Large intestine (tissue), 3 donors: ENCODE data around the gene FGF14. TPM values are rescaled to one million over a fixed set of nuclear protein-coding genes. Genes with fewer than 3 reads are reported as not detected.
"Not testable (repeated sequence)": the region's sequence is repeated elsewhere in the genome, so short reads cannot be mapped to it uniquely, and the experiment has no call there.

Source experiments
- DNase-seq, 2 donors: peaks; one replicate each; pipeline versions ENCODE4 v3.0.0 to v3.0.0-alpha.2; 2013
- H3K27ac ChIP-seq: one replicate; pipeline ENCODE4 v1.5.1; 2013; ENCODE audit warnings: low read length
- H3K27me3 ChIP-seq: 2 replicates; pipeline ENCODE4 v1.6.1; 2013; ENCODE audit warnings: low read length; ENCODE audit not compliant: control insufficient read depth, insufficient read depth
- H3K36me3 ChIP-seq: 2 replicates; pipeline ENCODE4 v1.6.1; 2013; ENCODE audit warnings: low read length; ENCODE audit not compliant: control insufficient read depth, insufficient read depth
- H3K4me1 ChIP-seq: one replicate; pipeline ENCODE4 v1.6.1; 2013; ENCODE audit warnings: low read length; ENCODE audit not compliant: control insufficient read depth, insufficient read depth
- H3K4me3 ChIP-seq: one replicate; pipeline ENCODE4 v1.5.1; 2013; ENCODE audit warnings: low read length
- H3K9me3 ChIP-seq: one replicate; pipeline ENCODE4 v1.6.1; 2013; ENCODE audit warnings: mild to moderate bottlenecking, low read depth, low read length, moderate library complexity; ENCODE audit not compliant: control insufficient read depth
- WGBS: methylation state at CpG from one replicate; pipeline ENCODE4 v1.1.5; 2013; ENCODE audit warnings: low lambda C conversion rate; ENCODE audit not compliant: insufficient coverage; 5-methylcytosine and 5-hydroxymethylcytosine counted together
- polyA plus RNA-seq: library from polyadenylated mRNA; unstranded; fragments of 120-200 nt; gene quantifications from one replicate; pipeline ENCODE4 v1.2.1, GENCODE V29; 2013

Gene FGF14
- polyA plus RNA-seq, 1 donor: 2.1 TPM

DNA sequence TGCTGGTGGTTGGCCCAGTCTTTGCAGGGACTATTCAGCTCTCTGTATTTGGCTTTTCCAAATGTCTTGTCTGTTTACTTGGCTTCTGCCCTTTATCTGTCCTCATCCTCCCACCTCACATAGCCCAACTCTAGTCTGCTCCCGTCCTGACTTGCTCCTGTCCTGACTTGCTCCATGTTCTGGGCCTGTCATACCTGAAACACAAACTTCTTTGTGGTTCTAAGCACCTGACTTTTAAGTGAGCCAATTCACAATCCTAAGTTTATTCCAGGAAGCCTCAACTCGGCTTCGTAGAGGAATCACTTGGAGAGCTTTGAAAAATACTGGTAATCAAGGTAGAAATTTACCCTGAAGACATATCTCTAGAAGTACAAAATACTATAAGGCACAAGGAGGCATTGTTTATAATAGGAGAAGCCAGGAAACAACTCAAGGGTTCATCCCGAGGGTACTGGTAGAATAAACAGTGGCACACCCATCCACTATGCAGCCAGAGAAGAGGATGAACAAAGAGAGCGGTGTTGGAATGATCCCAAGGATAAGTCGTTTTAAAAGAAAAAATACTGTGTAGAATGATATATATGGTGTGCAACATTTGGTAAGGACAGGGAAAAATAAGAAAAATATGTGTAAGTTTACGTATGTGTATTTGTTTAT is 284.5 kb downstream of the FGF14 start:
- DNase-seq: no peak
- no peaks in the 10 kb centered on the region for H3K36me3 ChIP-seq
- H3K9me3 ChIP-seq: no peaks in the 10 kb centered on the region
- no peak overlapping the region for H3K27ac ChIP-seq
- 47% methylated on average over 5 of the region's 7 CpGs for WGBS
- H3K4me3 ChIP-seq: no peak overlapping the region
- H3K27me3 ChIP-seq: no peaks in the 10 kb centered on the region
- no peaks in the 10 kb centered on the region for H3K4me1 ChIP-seq

DNA sequence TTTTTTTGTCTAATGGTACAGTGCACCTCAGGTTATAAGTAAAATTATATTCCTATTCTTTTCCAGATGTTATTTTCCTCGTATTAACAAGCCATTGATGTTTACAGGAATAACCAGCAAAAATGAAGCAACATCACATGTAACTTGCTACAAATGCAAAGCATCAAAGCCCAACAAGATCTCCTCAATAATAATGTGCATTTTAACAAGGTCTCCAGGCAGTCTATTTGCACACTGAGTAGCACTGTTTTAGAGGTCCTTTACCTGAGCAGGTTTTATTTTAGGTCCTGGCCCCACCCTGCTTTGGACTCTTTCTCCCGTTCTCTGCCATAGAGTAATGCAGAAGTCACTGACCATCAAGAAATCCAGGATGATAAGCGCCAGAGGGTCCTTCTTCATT is 298.4 kb downstream of the FGF14 start:
- Histone ChIP-seq H3K36me3 (no peaks in the 10 kb centered on the region), H3K4me1 (no peaks in the 10 kb centered on the region), H3K27me3 (no peaks in the 10 kb centered on the region), H3K27ac (no peak overlapping the region), H3K4me3 (no peak overlapping the region), H3K9me3 (no peaks in the 10 kb centered on the region)
- DNase-seq: no peak
- 40% methylated on average over 1 of the region's 3 CpGs for WGBS

DNA sequence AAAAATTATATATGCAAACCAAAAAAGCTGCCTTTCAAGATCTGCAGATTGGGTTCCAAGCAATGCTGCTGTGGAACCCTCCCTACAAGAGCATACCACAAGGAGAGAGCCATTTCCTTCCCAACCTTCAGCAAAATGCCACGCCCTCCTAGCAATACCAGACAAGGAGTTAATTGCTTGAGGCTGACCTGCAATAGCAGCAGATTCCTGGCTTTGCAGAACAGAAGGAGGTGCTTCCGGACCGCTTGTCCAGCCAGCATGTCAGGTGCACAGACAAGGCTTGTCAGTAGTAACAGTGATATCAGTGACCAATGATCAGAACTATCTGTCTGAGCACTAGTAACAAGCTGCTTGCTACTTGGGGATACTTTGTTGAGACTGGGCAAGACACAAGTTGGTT is 301.6 kb downstream of the FGF14 start:
- no peak overlapping the region for H3K4me3 ChIP-seq
- H3K4me1 ChIP-seq: no peaks in the 10 kb centered on the region
- no peaks in the 10 kb centered on the region for H3K27me3 ChIP-seq
- H3K27ac ChIP-seq: no peak overlapping the region
- H3K9me3 ChIP-seq: no peaks in the 10 kb centered on the region
- H3K36me3 ChIP-seq: no peaks in the 10 kb centered on the region
- no CpG with 5 or more reads among the region's 3 CpGs for WGBS
- DNase-seq: no peak

DNA sequence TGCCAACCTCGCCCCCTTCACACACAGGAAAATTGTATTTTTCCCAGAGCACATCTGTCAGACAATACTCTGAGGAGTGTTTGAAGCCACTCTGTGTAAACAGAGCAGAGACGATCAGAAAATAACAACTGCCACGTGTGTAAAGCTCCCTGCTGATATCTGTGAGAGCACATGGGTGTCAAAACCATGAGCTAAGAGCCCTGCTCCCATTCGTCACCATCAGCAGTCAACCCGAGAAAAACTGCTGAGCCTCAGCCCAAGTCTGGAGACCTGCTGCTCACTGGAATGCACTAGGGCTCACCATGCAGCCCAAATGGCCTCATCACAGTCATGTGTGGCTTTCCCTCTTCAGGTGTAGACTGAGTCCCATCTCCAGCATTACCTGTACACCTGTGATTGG is 304.1 kb downstream of the FGF14 start:
- WGBS: no CpG with 5 or more reads among the region's 5 CpGs
- no peaks in the 10 kb centered on the region for H3K9me3 ChIP-seq
- no peaks in the 10 kb centered on the region for H3K27me3 ChIP-seq
- H3K4me3 ChIP-seq: no peak overlapping the region
- H3K36me3 ChIP-seq: no peaks in the 10 kb centered on the region
- DNase-seq: no peak
- no peaks in the 10 kb centered on the region for H3K4me1 ChIP-seq
- no peak overlapping the region for H3K27ac ChIP-seq

DNA sequence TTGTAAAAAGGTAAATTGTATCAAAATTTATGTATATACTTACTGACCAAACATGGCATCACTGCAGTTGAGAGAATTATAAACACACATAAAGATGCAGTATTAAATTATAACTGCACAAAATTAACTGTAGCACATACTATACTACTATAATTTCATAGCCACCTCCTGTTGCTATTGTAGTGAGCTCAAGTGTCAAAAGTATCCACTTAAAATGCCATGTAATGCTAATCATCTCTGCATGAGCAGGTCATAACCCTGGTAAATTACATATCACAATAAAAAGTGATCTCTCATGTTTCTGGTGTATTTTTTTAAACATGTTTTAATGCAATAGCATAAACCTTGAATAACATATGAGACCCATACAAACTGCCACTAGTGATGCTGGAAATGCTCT is 308.6 kb downstream of the FGF14 start:
- H3K4me1 ChIP-seq, H3K9me3 ChIP-seq, H3K36me3 ChIP-seq, H3K27me3 ChIP-seq, H3K4me3 ChIP-seq, DNase-seq, H3K27ac ChIP-seq: not testable (repeated sequence)

DNA sequence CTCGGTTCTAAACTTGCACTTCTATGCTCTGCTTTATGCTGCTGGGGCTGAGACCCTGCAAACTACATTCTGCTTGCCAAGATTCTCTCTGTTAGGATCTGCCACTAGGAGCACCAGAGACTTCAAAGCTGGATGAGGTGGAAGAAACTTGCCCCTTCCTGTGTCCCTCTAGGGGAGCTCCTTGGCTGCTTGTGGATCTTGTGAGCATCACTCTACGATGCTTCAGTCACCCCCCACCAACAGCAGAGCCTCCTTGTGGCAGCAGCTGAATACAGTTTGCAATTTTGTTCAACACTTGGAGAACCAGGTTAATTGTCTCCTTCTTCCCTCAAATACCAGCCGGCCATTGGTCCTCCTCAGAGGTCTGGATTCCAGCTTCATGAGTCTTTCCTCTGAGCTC is 310.6 kb downstream of the FGF14 start:
- no peak for DNase-seq
- Histone ChIP-seq H3K4me3 (no peak overlapping the region), H3K27me3 (no peaks in the 10 kb centered on the region), H3K9me3 (no peaks in the 10 kb centered on the region), H3K36me3 (no peaks in the 10 kb centered on the region), H3K4me1 (no peaks in the 10 kb centered on the region), H3K27ac (no peak overlapping the region)
- no CpG with 5 or more reads among the region's 3 CpGs for WGBS

DNA sequence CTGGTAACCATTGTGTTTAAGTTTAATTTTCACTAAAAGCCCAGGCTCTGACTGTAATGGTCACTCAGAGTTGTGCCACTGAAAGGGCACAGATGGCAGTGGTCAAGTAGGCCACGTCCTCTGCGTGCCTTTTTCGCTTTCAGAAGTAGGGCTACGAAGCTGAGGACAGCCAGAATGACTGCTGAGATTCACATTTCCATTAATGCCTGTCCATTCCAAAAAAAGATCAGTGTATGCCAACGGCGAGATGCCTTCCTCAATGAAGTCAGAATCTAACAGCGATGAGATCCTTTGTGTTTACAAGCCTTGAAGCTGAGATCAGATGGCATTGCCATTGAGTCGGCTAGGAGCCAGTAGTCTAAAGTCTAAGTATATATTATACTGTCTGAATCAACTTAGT is 311.3 kb downstream of the FGF14 start:
- no peak for DNase-seq
- Histone ChIP-seq H3K4me3 (no peak overlapping the region), H3K27me3 (no peaks in the 10 kb centered on the region), H3K9me3 (no peaks in the 10 kb centered on the region), H3K4me1 (no peaks in the 10 kb centered on the region), H3K27ac (no peak overlapping the region), H3K36me3 (no peaks in the 10 kb centered on the region)
- WGBS: no CpG with 5 or more reads among the region's 8 CpGs

DNA sequence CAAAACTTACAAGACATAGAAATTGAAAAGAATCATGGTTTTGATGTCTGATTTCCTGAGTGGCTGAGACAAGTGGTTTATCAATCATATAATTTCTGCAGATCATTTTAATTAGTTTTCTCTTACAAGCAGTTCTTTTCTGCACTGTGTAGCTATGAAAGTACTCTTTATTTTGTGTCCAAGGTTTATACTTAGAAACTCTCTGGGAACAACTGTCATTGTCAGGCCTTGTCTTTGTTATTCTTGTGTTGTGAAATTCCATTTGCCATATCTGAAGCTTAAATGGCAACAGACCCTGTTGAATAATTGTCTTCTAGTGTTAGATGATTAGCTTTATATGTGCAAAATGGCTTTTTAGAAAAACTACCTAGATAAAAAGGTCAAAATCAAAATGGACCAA is 312.1 kb downstream of the FGF14 start:
- H3K36me3 ChIP-seq: no peaks in the 10 kb centered on the region
- H3K27me3 ChIP-seq: no peaks in the 10 kb centered on the region
- H3K27ac ChIP-seq: no peak overlapping the region
- H3K4me3 ChIP-seq: no peak overlapping the region
- DNase-seq: no peak
- H3K4me1 ChIP-seq: no peaks in the 10 kb centered on the region
- H3K9me3 ChIP-seq: no peaks in the 10 kb centered on the region

DNA sequence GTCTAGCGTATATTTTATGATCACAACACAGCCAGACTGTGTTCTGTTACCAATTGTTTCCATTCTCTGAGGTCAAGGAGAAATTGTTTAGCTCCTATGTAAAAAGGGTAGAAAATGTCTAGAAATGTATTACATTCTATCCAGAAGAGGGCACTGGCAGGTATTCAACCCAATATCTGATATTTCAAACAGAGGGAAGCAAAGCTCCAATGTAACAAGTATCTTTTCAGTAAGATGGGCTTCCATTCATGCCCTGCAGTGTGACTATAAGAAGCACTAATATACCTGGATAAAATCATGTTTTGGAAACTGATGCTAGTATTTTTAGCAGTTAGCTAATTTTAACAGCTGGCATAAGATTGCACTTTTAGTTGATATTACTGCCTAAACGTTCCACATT is 312.7 kb downstream of the FGF14 start:
- 61% methylated on average over 2 of the region's 2 CpGs for WGBS
- H3K4me3 ChIP-seq: no peak overlapping the region
- H3K4me1 ChIP-seq: no peaks in the 10 kb centered on the region
- H3K9me3 ChIP-seq: no peaks in the 10 kb centered on the region
- no peak for DNase-seq
- no peaks in the 10 kb centered on the region for H3K36me3 ChIP-seq
- H3K27me3 ChIP-seq: no peaks in the 10 kb centered on the region
- H3K27ac ChIP-seq: no peak overlapping the region

DNA sequence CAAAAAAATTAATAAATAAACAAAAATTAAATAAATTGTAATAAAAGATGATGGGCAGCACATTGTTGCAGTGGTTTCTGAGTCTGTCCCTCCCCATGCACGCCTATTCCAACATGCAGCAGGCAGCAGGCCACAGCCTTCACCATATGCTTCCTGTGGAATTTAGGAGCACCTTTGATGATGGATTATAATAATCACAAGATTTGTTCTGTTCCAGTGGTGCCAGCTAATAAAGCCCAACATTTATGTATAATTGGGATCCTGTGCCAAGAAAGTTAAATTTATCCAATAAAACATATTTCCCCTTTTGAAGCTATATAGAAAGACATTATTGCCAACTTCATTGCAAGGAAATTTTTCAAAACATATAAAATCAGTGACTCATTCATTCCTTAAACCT is 328.6 kb downstream of the FGF14 start:
- 80% methylated on average over 1 of the region's 1 CpG for WGBS

DNA sequence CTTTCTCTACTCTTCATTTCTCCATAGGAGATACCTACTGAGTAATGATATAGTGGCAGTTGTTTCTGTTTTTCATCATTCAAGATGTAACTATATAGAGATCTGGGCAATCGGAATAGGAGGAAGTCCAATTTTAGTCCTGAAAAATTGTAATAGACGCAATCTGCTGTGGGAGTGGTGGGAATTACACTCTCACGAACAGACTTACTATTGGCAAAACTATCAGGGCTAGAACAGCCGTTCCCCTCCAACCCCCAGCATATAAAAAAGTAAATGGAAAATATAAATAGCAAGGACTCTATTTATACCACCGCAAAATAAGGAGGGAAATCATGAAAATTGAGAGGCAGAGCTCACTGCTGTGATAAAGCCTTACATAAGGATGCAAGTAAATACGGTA is 330.1 kb downstream of the FGF14 start:
- no peaks in the 10 kb centered on the region for H3K27me3 ChIP-seq
- H3K27ac ChIP-seq: no peak overlapping the region
- DNase-seq: no peak
- no peaks in the 10 kb centered on the region for H3K36me3 ChIP-seq
- peaks cover 6% of the 10 kb centered on the region for H3K9me3 ChIP-seq
- no peak overlapping the region for H3K4me3 ChIP-seq
- 93% methylated on average over 5 of the region's 6 CpGs for WGBS
- H3K4me1 ChIP-seq: no peaks in the 10 kb centered on the region

More for the DNA sequence above, 328.6 kb downstream of the FGF14 start:
- Histone ChIP-seq H3K27ac (no peak overlapping the region), H3K36me3 (no peaks in the 10 kb centered on the region), H3K4me1 (no peaks in the 10 kb centered on the region), H3K27me3 (no peaks in the 10 kb centered on the region), H3K9me3 (peaks cover 4% of the 10 kb centered on the region), H3K4me3 (no peak overlapping the region)
- no peak for DNase-seq
